ENCODE results near the gene KCNMA1.

GRCh38 chr10:77240041-77240652 is 397.5 kb downstream of the KCNMA1 start:
- TF ChIP-seq TAF1 (IDR thresholded peaks at IDR 0.05; ENCODE audit: low read depth) (no peak), USF1 (IDR thresholded peaks at IDR 0.05) (no peak), TCF12 (IDR thresholded peaks at IDR 0.05; ENCODE audit: low read depth) (no peak)

Data from Ishikawa (cell line).